AG04450 (cell line): ENCODE measurements around the gene SCIN. TPM values are rescaled to one million over a fixed set of nuclear protein-coding genes. Genes with fewer than 3 reads are reported as not detected.
A peak's percentile ranks its signal among the peaks of the same experiment; 100 is the strongest.

Experiments used
- CTCF ChIA-PET: fragments of 300-600, 350-600 bp; formaldehyde crosslinking; extraction: SDS; loops from one replicate; lab custom pipeline; 2022; ENCODE audit warnings: antibody characterized with exemption, inconsistent platforms; lab: Charles Lee
- POLR2A ChIA-PET: fragments of 350-600 bp; formaldehyde crosslinking; extraction: SDS; loops from one replicate; lab custom pipeline; 2021; ENCODE audit warnings: antibody characterized with exemption, inconsistent platforms; lab: Yijun Ruan, JAX
- DNase-seq: peaks from one replicate; pipeline ENCODE4 v3.0.0-alpha.2; 2011; ENCODE audit warnings: low read depth, low spot score
- H3K27ac ChIP-seq: one replicate; pipeline ENCODE4 v1.5.1; 2012; ENCODE audit warnings: low read depth, low read length, control low read depth
- H3K27me3 ChIP-seq: one replicate; pipeline ENCODE4 v1.6.0; 2012; ENCODE audit warnings: low read length; ENCODE audit not compliant: control insufficient read depth, insufficient read depth
- H3K4me3 ChIP-seq: 2 replicates; pipeline ENCODE4 v1.5.1; 2011; ENCODE audit warnings: mild to moderate bottlenecking, low read depth, low read length, control low read depth
- H3K9me3 ChIP-seq: 2 replicates; pipeline ENCODE4 v1.5.1; 2012; ENCODE audit warnings: low read length; ENCODE audit not compliant: control insufficient read depth, insufficient read depth
- CTCF ChIP-seq: IDR thresholded peaks from 2 replicates; pipeline ENCODE4 v1.5.1; 2011; ENCODE audit warnings: low read depth, low read length, control low read depth, inconsistent platforms
- polyA plus RNA-seq: library from polyadenylated mRNA; depleted of rRNA; stranded (reverse); fragments of >200 nt; gene quantifications from 2 replicates; pipeline ENCODE4 v1.2.3, GENCODE V29; 2011

The SCIN gene
- polyA plus RNA-seq, 1 experiment, result not detected

DNA sequence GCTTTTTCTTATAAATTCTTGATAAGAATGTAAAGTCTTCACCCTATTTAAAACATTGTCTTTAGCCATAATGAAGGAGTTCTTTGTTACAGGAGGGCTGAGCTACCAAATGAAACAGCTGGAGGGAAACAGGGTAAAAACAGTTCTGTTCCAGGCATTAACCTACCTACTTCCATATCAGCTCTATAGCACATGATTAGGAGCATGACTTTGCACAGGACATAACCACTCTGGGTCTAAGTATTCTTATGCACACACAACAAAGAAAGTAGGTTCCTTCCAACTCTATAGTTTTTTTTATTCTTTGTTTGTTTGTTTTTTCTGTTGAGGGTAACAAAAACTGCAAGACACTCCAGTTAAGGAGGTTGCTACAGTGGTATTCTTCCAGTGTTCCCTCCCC lies 52.7 kb downstream of the SCIN start:
- TF ChIP-seq CTCF, result no peak
- no peaks in the 10 kb centered on the region for H3K9me3 ChIP-seq
- H3K4me3 ChIP-seq, result no peak overlapping the region
- no peaks in the 10 kb centered on the region for H3K27me3 ChIP-seq
- DNase-seq, result no peak
- H3K27ac ChIP-seq, result no peak overlapping the region
- POLR2A ChIA-PET, result no interaction called here
- CTCF ChIA-PET, result interaction anchor here (0.6 to 7.3 kb wide), 28 partner anchors 9 to 640 kb away, joined by 3 to 161 read pairs (median 5); partner anchors contain the start of gene SCIN

DNA sequence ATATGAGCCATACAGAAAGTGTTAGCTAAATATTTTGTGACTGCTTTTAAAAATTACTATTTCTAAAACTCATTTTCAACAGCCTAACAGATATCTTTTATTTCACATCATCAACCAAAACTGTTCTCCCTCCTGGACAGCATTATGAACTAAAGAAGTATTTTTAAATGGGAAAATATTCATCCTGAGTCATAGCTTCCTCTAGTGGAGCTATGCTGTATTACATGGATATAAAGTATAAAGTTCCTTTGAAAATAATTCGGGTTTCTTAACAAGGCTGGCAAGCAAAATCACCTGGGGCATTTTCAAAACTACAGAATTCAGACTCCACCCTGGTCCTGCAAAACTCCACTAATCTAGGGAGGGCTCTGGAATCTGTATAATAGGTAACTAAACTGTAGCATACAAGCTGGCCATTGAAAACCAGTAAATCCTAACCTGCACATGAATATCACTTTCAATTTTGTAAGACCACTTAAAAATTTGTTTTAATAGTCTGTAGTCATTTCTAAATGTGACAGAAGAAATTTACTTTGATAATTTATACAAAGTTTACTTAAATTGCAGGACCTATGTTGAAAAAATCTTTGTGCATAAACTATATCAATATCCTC lies 53.5 kb downstream of the SCIN start:
- no peak overlapping the region for H3K27ac ChIP-seq
- no peak overlapping the region for H3K4me3 ChIP-seq
- peak; percentile 88 for TF ChIP-seq CTCF
- no peak for DNase-seq
- H3K27me3 ChIP-seq, result no peaks in the 10 kb centered on the region
- POLR2A ChIA-PET, result no interaction called here
- CTCF ChIA-PET, result interaction anchor here (0.6 to 7.3 kb wide), 29 partner anchors 9 to 639 kb away, joined by 3 to 161 read pairs (median 5); partner anchors contain the start of gene SCIN
- H3K9me3 ChIP-seq, result no peaks in the 10 kb centered on the region

DNA sequence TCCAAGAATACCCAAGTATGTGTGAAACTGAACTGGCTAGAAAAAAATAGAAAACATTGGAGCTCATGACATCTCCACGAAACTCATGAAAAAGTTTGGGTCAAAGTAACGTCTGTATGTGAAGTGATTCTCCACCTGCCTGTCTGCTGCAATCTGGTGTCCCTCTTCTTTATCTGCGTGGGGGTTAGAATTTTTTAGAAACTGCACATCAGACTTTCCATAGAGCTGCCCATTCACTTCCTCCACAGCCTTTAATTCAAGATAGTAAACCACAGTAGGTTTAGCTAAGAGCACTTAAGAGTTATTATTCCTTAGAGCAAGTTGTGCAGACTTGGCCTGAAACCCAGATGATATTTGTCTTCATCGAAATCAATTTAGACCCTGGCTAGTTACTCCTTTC lies 55.3 kb downstream of the SCIN start:
- Histone ChIP-seq H3K4me3 (no peak overlapping the region), H3K27me3 (no peaks in the 10 kb centered on the region), H3K9me3 (no peaks in the 10 kb centered on the region), H3K27ac (no peak overlapping the region)
- no peak for TF ChIP-seq CTCF
- DNase-seq, result no peak
- ChIA-PET CTCF (interaction anchor here (0.6 to 2.6 kb wide), 9 partner anchors 49 to 656 kb away, joined by 3 to 18 read pairs (median 4); no protein-coding TSS in a partner anchor), POLR2A (no interaction called here)

DNA sequence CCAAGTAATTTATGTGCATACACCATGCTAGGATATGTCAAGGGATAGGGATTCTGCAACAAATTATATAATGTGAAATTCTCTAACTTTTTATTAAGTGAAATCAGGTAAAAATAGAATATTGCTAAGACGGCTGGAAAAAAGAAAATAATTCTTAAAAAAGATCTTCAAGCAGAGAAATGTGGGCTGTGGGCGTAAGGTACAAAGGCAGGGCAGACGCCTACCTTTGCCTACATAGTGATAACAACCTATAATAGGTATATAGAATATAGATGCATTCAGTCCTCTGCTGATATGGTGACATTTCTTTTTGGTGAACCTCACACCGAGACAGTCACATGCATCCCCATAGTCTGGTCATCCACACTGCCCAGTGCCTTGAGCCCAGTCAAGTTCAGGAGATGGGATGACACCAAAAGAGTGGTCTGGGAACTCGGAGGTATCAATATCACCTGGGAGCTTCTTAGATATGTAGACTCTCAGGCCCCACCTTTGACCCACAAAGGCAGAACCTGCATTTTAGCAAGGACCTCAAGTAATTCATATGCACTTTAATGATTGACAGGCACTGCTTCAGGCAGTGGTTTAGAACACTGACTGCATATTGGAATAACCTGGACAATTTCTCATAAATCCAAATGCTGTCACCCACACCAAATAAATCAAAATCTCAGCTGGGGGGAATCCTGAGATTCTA lies 59.4 kb downstream of the SCIN start:
- H3K4me3 ChIP-seq, result no peak overlapping the region
- H3K27me3 ChIP-seq, result no peaks in the 10 kb centered on the region
- H3K9me3 ChIP-seq, result no peaks in the 10 kb centered on the region
- H3K27ac ChIP-seq, result no peak overlapping the region
- ChIA-PET POLR2A (no interaction called here), CTCF (interaction anchor here (1.1 to 1.9 kb wide), 3 partner anchors 9 to 105 kb away, joined by 4 to 10 read pairs (median 8); no protein-coding TSS in a partner anchor)
- no peak for DNase-seq
- TF ChIP-seq CTCF, result no peak

DNA sequence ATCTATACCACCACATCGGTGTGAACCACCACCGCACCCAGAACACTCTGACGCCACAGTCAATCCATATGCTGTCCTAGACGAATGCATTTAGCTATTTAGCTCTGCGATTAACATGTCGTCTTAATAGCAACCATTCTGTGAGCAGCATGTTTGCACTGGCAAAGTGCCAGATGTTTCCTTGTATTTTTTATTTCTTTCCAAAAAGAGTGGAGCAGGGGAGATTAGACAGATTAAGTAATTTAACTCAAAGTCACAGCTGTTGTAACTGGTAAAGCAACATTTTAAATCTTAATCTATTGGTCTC lies 59.9 kb downstream of the SCIN start:
- TF ChIP-seq CTCF, result no peak
- POLR2A ChIA-PET, result no interaction called here
- no peak overlapping the region for H3K4me3 ChIP-seq
- DNase-seq, result no peak
- H3K9me3 ChIP-seq, result no peaks in the 10 kb centered on the region
- H3K27me3 ChIP-seq, result no peaks in the 10 kb centered on the region
- no peak overlapping the region for H3K27ac ChIP-seq
- CTCF ChIA-PET, result interaction anchor here (0.6 to 1.9 kb wide), 4 partner anchors 9 to 108 kb away, joined by 3 to 10 read pairs (median 6); no protein-coding TSS in a partner anchor
